Esophagus squamous epithelium (tissue), 5 donors: ENCODE measurements around the gene ERCC6L2. TPM values are rescaled to one million over a fixed set of nuclear protein-coding genes. Genes with fewer than 3 reads are reported as not detected.

Experiments
- DNase-seq: peaks from one replicate; lab custom pipeline; 2025; lab: John Stamatoyannopoulos, UW
- H3K27ac ChIP-seq, 4 donors: fragments of 200-600 bp; sonication (generic); one replicate each; pipeline ENCODE4 v1.5.1; 2016 to 2019; ENCODE audit warnings: mild to moderate bottlenecking in 1 of 4
- H3K27me3 ChIP-seq, 4 donors: fragments of 200-600 bp; sonication (generic); 1 replicate in 3 of 4; 2 replicates in 1 of 4; pipeline versions ENCODE4 v1.5.1 to v1.6.0; 2017 to 2021; ENCODE audit warnings: antibody characterized with exemption in 1 of 4
- H3K36me3 ChIP-seq, 3 donors: fragments of 200-600 bp; sonication (generic); one replicate each; pipeline ENCODE4 v1.5.1; 2016 to 2019
- H3K4me1 ChIP-seq, 3 donors: fragments of 200-600 bp; sonication (generic); one replicate each; pipeline ENCODE4 v1.5.1; 2017 to 2019
- H3K4me3 ChIP-seq, 4 donors: fragments of 200-600 bp; sonication (generic); 1 replicate in 3 of 4; 2 replicates in 1 of 4; pipeline ENCODE4 v1.5.1; 2016 to 2019; ENCODE audit warnings: mild to moderate bottlenecking in 2 of 4, moderate library complexity in 1 of 4
- H3K9me3 ChIP-seq, 3 donors: fragments of 200-600 bp; sonication (generic); one replicate each; pipeline ENCODE4 v1.5.1; 2016 to 2019
- CTCF ChIP-seq, 6 experiments: fragments of 450-650 bp in 4 of 6; fragments of 200-600 bp in 2 of 6; sonication (generic) in 2 of 6; IDR thresholded peaks; one replicate each; pipeline ENCODE4 v1.5.1; 2016 to 2019; ENCODE audit warnings: antibody characterized with exemption in 6 of 6, mild to moderate bottlenecking in 4 of 6, moderate library complexity in 4 of 6
- POLR2A ChIP-seq, 4 donors: fragments of 450-650 bp; IDR thresholded peaks; one replicate each; pipeline ENCODE4 v1.6.1; 2017; ENCODE audit warnings: antibody characterized with exemption in 4 of 4, mild to moderate bottlenecking in 4 of 4, moderate library complexity in 3 of 4
- WGBS, 2 donors: methylation state at CpG; one replicate each; pipeline ENCODE4 v1.1.5; 2018; 5-methylcytosine and 5-hydroxymethylcytosine counted together
- intact Hi-C: fragments of 100-400 bp; cut with DNase I; formaldehyde crosslinking; loops from one replicate; pipeline ENCODE4 v1.15.0; 2022
- total RNA-seq, 4 donors: library from RNA; depleted of rRNA; stranded (reverse); fragments of >200 nt; gene quantifications; one replicate each; pipeline ENCODE4 v1.1.0, GENCODE V29; 2016
- donor health status: DM: yes; HTN: yes; CAD: no.

The ERCC6L2 gene
- total RNA-seq, 4 donors from 2014 or later: 32.7 to 70.8 (median 34.0) TPM

- intact Hi-C loops: no loop called here
- H3K36me3 ChIP-seq: no peaks in the 10 kb centered on the region
- 66 to 67% methylated on average over 2 of the region's 2 CpGs for WGBS, 2 donors
- H3K27ac ChIP-seq: peak overlapping the region in 1 of 4 donors; percentile 29
- TF ChIP-seq POLR2A (IDR thresholded peaks at IDR 0.05) (no peak), CTCF (IDR thresholded peaks at IDR 0.05) (no peak)
- no peak overlapping the region for H3K4me3 ChIP-seq
- no peak for DNase-seq
- H3K9me3 ChIP-seq: no peaks in the 10 kb centered on the region
- H3K4me1 ChIP-seq: peaks cover 0 to 15% (median 0%) of the 10 kb centered on the region in 3 donors
- no peaks in the 10 kb centered on the region for H3K27me3 ChIP-seq
Observed at GRCh38 chr9:95840074-95840473, 35.4 kb upstream of the ERCC6L2 start.

- no peak for DNase-seq
- 93 to 97% methylated on average over 3 of the region's 3 CpGs for WGBS, 2 donors
- H3K27me3 ChIP-seq: no peaks in the 10 kb centered on the region
- peaks cover 0 to 15% (median 0%) of the 10 kb centered on the region in 3 donors for H3K4me1 ChIP-seq
- H3K27ac ChIP-seq: no peak overlapping the region
- intact Hi-C loops: no loop called here
- H3K36me3 ChIP-seq: no peaks in the 10 kb centered on the region
- no peak for TF ChIP-seq POLR2A (IDR thresholded peaks at IDR 0.05)
- no peak overlapping the region for H3K4me3 ChIP-seq
- H3K9me3 ChIP-seq: no peaks in the 10 kb centered on the region
Observed at GRCh38 chr9:95841377-95841776, 34.1 kb upstream of the ERCC6L2 start.

DNA sequence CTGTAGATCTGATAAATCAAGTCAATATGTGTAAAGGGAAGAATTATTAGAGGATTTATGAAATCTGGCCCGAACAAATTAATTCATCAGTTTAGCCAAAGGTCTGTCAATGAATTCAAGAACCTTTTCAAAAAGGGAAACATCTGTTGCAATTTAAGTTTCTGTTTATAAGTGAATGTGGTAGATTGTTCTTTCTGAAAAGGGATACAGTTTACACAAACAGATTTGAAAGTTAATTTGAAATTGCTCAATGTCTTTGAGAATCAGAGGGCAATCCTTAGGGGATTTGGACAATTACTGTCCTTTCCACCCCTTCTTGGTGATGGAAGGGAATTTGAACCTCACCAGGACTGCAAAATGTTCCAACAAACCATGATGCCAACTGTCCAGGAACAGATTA lies 29.7 kb upstream of the ERCC6L2 start:
- WGBS, 2 donors: 74 to 84% methylated on average over 1 of the region's 1 CpG

DNA sequence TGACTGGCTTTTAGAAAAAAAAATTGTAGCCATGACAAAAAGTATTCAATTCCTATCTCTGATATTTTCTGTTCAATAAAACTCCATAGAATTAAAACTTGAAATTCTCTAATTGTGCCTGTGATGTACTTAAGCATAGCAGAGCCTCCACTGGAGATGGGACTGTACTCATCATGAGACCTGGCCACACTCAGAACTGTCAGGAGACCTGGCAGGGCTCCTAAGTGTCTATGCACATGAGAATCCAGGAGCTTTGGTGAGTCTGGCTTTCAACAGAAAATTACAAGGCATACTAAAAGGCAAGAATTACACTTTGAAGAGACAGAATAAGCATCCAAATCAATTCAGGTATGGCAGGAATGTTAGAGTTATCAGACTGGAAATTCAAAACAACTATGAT lies 26.7 kb upstream of the ERCC6L2 start:
- intact Hi-C loops: no loop called here

More for the DNA sequence above, 29.7 kb upstream of the ERCC6L2 start:
- H3K4me3 ChIP-seq: no peak overlapping the region
- no peaks in the 10 kb centered on the region for H3K27me3 ChIP-seq
- intact Hi-C loops: no loop called here
- peaks cover 0 to under 1% (median 0%) of the 10 kb centered on the region in 3 donors for H3K4me1 ChIP-seq
- H3K36me3 ChIP-seq: peaks cover 0 to 15% (median 0%) of the 10 kb centered on the region in 3 donors
- DNase-seq: no peak
- no peaks in the 10 kb centered on the region for H3K9me3 ChIP-seq
- H3K27ac ChIP-seq: no peak overlapping the region
- TF ChIP-seq CTCF (IDR thresholded peaks at IDR 0.05): no peak
- no peak for TF ChIP-seq POLR2A (IDR thresholded peaks at IDR 0.05)

DNA sequence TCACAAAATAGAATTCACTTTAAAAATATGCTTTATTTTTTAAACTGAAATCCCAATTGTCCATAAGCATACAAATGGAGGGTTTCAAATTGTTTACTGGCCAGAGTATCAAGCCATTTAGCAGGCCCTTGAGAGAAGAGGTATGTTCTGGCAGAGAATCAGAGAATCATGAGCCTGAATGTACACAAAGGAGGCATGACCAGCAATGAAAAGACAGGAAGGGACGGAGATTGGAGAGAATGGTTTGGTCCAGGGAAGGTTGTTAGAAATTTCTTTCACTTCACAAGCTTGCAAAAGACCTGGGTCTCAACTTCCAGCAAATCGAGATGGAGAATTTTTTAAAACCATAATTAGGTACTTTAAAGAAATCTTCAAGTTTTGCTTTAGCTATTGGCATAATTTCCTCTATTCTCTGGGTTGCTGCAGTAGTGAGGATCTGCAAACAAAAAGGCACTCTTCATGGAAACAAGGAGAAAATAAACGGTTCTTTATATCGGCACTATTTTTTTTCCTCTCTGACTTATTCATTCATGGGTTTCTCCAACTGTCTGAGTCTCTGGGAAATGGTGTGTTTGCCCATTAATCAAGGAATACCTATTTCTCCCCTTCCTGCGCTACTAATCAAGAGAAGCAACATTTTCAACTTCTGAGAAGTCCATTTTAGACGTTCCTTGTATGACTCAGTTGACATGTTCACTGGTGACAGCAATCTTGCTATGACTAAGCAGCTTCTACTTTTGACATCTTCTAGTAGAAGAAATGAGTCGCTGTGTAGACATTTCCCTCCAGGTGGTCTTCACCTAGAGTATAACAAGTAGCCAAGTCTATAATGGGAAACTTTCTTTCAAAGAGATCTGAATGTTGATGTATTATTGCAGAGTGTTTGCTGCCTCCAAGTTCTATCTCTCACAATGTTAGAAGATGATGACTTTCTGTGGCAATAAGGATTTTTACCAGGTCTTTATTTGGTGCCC lies 23.1 kb upstream of the ERCC6L2 start:
- TF ChIP-seq CTCF (IDR thresholded peaks at IDR 0.05) (no peak), POLR2A (IDR thresholded peaks at IDR 0.05) (no peak)
- intact Hi-C loops: no loop called here
- Histone ChIP-seq H3K27ac (no peak overlapping the region), H3K4me1 (peaks cover 0 to 8% (median 8%) of the 10 kb centered on the region in 3 donors), H3K27me3 (no peaks in the 10 kb centered on the region), H3K4me3 (no peak overlapping the region), H3K36me3 (peaks cover 0 to 15% (median 0%) of the 10 kb centered on the region in 3 donors), H3K9me3 (no peaks in the 10 kb centered on the region)
- WGBS, 2 donors: 49 to 61% methylated on average over 7 of the region's 7 CpGs
- no peak for DNase-seq

More for the DNA sequence above, 26.7 kb upstream of the ERCC6L2 start:
- Histone ChIP-seq H3K4me1 (peaks cover 0 to 3% (median 0%) of the 10 kb centered on the region in 3 donors), H3K27me3 (no peaks in the 10 kb centered on the region), H3K4me3 (no peak overlapping the region), H3K9me3 (no peaks in the 10 kb centered on the region), H3K27ac (no peak overlapping the region), H3K36me3 (peaks cover 0 to 15% (median 0%) of the 10 kb centered on the region in 3 donors)
- no peak for DNase-seq
- TF ChIP-seq CTCF (IDR thresholded peaks at IDR 0.05) (no peak), POLR2A (IDR thresholded peaks at IDR 0.05) (no peak)
